Upper lobe of left lung (tissue), 4 donors: ENCODE measurements around the gene RNF123.

Experiments
- POLR2AphosphoS5 ChIP-seq, 2 donors: sonication (generic); formaldehyde crosslinking; IDR thresholded peaks; one replicate each; pipeline ENCODE4 v1.5.1; 2017; ENCODE audit warnings: antibody characterized with exemption in 2 of 2
- TF ChIP-seq, protein P1 (sequence below), 6 experiments: fragments of 450-650 bp in 4 of 6; fragments of 200-600 bp in 2 of 6; sonication (generic) in 2 of 6; IDR thresholded peaks; one replicate each; pipeline ENCODE4 v1.5.1; 2016 to 2019; ENCODE audit warnings: antibody characterized with exemption in 6 of 6

DNA sequence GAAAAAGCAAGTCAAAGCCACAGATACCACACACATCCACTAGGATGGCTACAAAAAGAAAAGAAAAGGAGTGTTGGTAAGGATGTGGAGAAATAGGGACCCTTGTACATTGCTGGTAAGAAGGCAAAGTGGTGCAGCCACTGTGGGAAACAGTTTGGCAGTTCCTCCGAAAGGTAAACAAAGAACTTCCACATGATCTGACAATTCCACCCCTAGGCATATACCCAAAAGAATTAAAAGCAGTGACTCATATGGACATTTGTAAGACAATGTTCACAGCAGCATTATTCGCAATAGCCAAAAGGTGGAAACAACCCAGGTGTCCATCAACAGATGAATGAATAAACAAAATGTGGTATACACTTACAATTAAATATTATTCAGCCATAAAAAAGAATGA is 56.6 kb downstream of the RNF123 start:
- TF ChIP-seq POLR2AphosphoS5 (IDR thresholded peaks at IDR 0.05), result no peak
- TF ChIP-seq, protein P1, sequence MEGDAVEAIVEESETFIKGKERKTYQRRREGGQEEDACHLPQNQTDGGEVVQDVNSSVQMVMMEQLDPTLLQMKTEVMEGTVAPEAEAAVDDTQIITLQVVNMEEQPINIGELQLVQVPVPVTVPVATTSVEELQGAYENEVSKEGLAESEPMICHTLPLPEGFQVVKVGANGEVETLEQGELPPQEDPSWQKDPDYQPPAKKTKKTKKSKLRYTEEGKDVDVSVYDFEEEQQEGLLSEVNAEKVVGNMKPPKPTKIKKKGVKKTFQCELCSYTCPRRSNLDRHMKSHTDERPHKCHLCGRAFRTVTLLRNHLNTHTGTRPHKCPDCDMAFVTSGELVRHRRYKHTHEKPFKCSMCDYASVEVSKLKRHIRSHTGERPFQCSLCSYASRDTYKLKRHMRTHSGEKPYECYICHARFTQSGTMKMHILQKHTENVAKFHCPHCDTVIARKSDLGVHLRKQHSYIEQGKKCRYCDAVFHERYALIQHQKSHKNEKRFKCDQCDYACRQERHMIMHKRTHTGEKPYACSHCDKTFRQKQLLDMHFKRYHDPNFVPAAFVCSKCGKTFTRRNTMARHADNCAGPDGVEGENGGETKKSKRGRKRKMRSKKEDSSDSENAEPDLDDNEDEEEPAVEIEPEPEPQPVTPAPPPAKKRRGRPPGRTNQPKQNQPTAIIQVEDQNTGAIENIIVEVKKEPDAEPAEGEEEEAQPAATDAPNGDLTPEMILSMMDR (IDR thresholded peaks at IDR 0.05), result no peak
